ENCODE results near the gene STK25. TPM values are rescaled to one million over a fixed set of nuclear protein-coding genes. Genes with fewer than 3 reads are reported as not detected.
A peak's percentile ranks its signal among the peaks of the same experiment; 100 is the strongest.

The STK25 gene
- total and polyA plus RNA-seq, 2 of the 8 experiments (the other 6 are each of a cell fraction or from before 2014, with no cell fraction given) = 159 to 546 TPM

GRCh38 chr2:241546771-241547498 is 38.6 kb upstream of the STK25 start:
- no peak overlapping the region for H2BK120ac ChIP-seq (replicated peaks; ENCODE audit: low read depth, low read length)
- H3K36me3 ChIP-seq (ENCODE audit: control insufficient read depth in 2 of 4, insufficient read depth in 4 of 4, low read length in 3 of 4) = no peaks in the 10 kb centered on the region
- H3K18ac ChIP-seq (ENCODE audit: extremely low read depth, low read length) = no peak overlapping the region
- no peak for TF ChIP-seq SIX5 (IDR thresholded peaks at IDR 0.05; ENCODE audit: low read depth, low read length)
- peak; percentile 69 for TF ChIP-seq E2F6 (IDR thresholded peaks at IDR 0.05)
- TF ChIP-seq SP4 (IDR thresholded peaks at IDR 0.05; ENCODE audit: low read length) = no peak
- peak; percentile 75 for TF ChIP-seq TEAD4 (IDR thresholded peaks at IDR 0.05; ENCODE audit: low read depth, low read length)
- no peak for TF ChIP-seq CBX5 (IDR thresholded peaks at IDR 0.05; ENCODE audit: low read depth, low read length)
- TF ChIP-seq MAX (IDR thresholded peaks at IDR 0.05) = 0 out of 2 replicates have a peak, but pooled peaks have one; percentile 17
- no peaks in the 10 kb centered on the region for H3K79me1 ChIP-seq (ENCODE audit: low read depth, low read length)
- WGBS, 2 experiments (ENCODE audit: extremely low coverage in 1 of 2, insufficient coverage in 1 of 2, insufficient read length in 1 of 2, insufficient replicate concordance in 2 of 2, low coverage in 1 of 2, low lambda C conversion rate in 2 of 2, missing lambda C conversion rate in 1 of 2) = 64% methylated on average over 25 of the region's 25 CpGs; no CpG with 5 or more reads in 1 of the 2 experiments
- no peaks in the 10 kb centered on the region for H3K79me2 ChIP-seq (ENCODE audit: control insufficient read depth in 1 of 2, insufficient read depth in 2 of 2, low read length in 2 of 2)
- no peak overlapping the region for H3K4ac ChIP-seq (replicated peaks; ENCODE audit: insufficient read length, low read depth, low read length)
- peaks cover 0 to 5% of the 10 kb centered on the region in 2 experiments for H4K20me1 ChIP-seq (replicated peaks in 1 of 2; ENCODE audit: control insufficient read depth in 1 of 2, insufficient read depth in 2 of 2, low read length in 2 of 2)
- H3K4me3 ChIP-seq (ENCODE audit: extremely low read depth in 1 of 4, insufficient read depth in 2 of 4, low read depth in 3 of 4, low read length in 4 of 4) = no peak overlapping the region
- 0 out of 4 replicates have a peak overlapping the region, but pooled peaks of 1 of the 2 experiments have one; percentile 3 for H3K4me2 ChIP-seq (ENCODE audit: insufficient read depth in 1 of 2, low read depth in 2 of 2, low read length in 2 of 2)
- ChIA-PET POLR2A (ENCODE audit: partially characterized antibody) (interaction anchor here (1.2 kb wide), 1 partner anchor 11 kb away, joined by 3 read pairs; the partner anchor contains the start of gene BOK), CTCF (ENCODE audit: partially characterized antibody) (interaction anchor here (0.7 to 1.0 kb wide), 2 partner anchors 10 to 57 kb away, joined by 3 to 4 read pairs; no protein-coding TSS in a partner anchor)
- peak overlapping the region; percentile 3 for H4K91ac ChIP-seq (replicated peaks; ENCODE audit: insufficient read length, low read length)
- peak overlapping the region; percentile 72; the same call in 1 of the 2 replicates for H2BK12ac ChIP-seq (ENCODE audit: low read depth, low read length)
- peak overlapping the region; percentile 10 for H3K14ac ChIP-seq (ENCODE audit: insufficient read length)
- no peak overlapping the region for H3K27ac ChIP-seq (ENCODE audit: low read depth, low read length)
- H2AFZ ChIP-seq (ENCODE audit: low read length) = peak overlapping the region; percentile 55; the same call in 1 of the 2 replicates
- peaks cover 12 to 17% (median 15%) of the 10 kb centered on the region in 4 experiments for H3K27me3 ChIP-seq (replicated peaks in 1 of 4; ENCODE audit: control insufficient read depth in 3 of 4, extremely low read depth in 1 of 4, insufficient read depth in 3 of 4, low read length in 3 of 4)
- FAIRE-seq (peak; percentile 24), DNase-seq (ENCODE audit: low read depth in 1 of 2, low spot score in 2 of 2) (no peak)
- H3K23me2 ChIP-seq (ENCODE audit: low read depth, low read length) = peaks cover 10% of the 10 kb centered on the region; the same call in 1 of the 2 replicates
- H2AK5ac ChIP-seq (ENCODE audit: low read depth, low read length) = no peak overlapping the region
- no peak overlapping the region for H3K56ac ChIP-seq (replicated peaks; ENCODE audit: insufficient read length, low read depth, low read length)
- no peak overlapping the region for H4K5ac ChIP-seq (ENCODE audit: insufficient read length, low read depth, low read length)
- H4K8ac ChIP-seq (ENCODE audit: extremely low read depth, insufficient read depth, low read length) = peak overlapping the region; percentile 23; the same call in 1 of the 2 replicates
- H2BK20ac ChIP-seq (ENCODE audit: low read length) = no peak overlapping the region
- peaks cover 0 to 4% (median 1%) of the 10 kb centered on the region in 4 experiments; a peak in 4 of 7 replicates for H3K4me1 ChIP-seq (replicated peaks in 1 of 4; ENCODE audit: control insufficient read depth in 3 of 4, insufficient read depth in 4 of 4, low read length in 3 of 4)
- no peak overlapping the region for H3K9ac ChIP-seq (replicated peaks in 1 of 4; ENCODE audit: extremely low read depth in 1 of 4, low read depth in 3 of 4, low read length in 3 of 4)
- H2BK15ac ChIP-seq (ENCODE audit: low read length) = no peak overlapping the region
- H3K9me3 ChIP-seq (ENCODE audit: insufficient read depth in 2 of 2, low read depth in 1 of 2, low read length in 1 of 2) = no peaks in the 10 kb centered on the region
- no peak overlapping the region for H2BK5ac ChIP-seq (ENCODE audit: low read depth, low read length)
- no peak overlapping the region for H3K23ac ChIP-seq (ENCODE audit: insufficient read length)
